K562 (cell line): ENCODE measurements around the gene PLCB1. TPM values are rescaled to one million over a fixed set of nuclear protein-coding genes. Genes with fewer than 3 reads are reported as not detected.

ENCODE experiments used
- ATAC-seq: fragments of 200-7000 bp; cut with Tn5 transposase; 3 replicates; pipeline ENCODE4 v1.9.1; 2020; ENCODE audit warnings: moderate library complexity
- BruUV-seq: library from RNA; stranded (reverse); fragments of 400-500 nt; replicated peaks from 2 replicates; lab custom pipeline; 2021; lab: Mats Ljungman, UMichigan
- CTCF ChIA-PET: fragments of 300-600 bp; formaldehyde crosslinking; extraction: SDS; loops from one replicate; lab custom pipeline; 2021; ENCODE audit warnings: low intra/inter-chr PET ratio; lab: Yijun Ruan, JAX
- POLR2A ChIA-PET: fragments of 300-600, 350-650 bp; sonication (Branson Sonifier 250); formaldehyde crosslinking; extraction: SDS; loops from one replicate; lab custom pipeline; 2021; ENCODE audit warnings: antibody characterized with exemption, inconsistent platforms; lab: Yijun Ruan, JAX
- DNase-seq, 4 experiments: peaks; one replicate each; pipeline versions ENCODE4 v3.0.0 to v3.0.0-alpha.2; 2011 to 2018; ENCODE audit warnings: low spot score in 3 of 4, mixed read lengths in 3 of 4; ENCODE audit errors: extremely low read depth in 1 of 4
- FAIRE-seq: peaks from 2 replicates; lab custom pipeline; 2011; peaks lifted over from hg19 to GRCh38; lab: Jason Lieb, UNC
- H2AFZ ChIP-seq: 2 replicates; pipeline ENCODE4 v1.6.0; 2011; ENCODE audit warnings: low read depth, low read length, control low read depth, inconsistent platforms
- H3K27ac ChIP-seq: fragments of 200-600 bp; 3 replicates; pipeline ENCODE4 v1.8.0; 2011; ENCODE audit warnings: low read depth, mild to moderate bottlenecking, control low read depth, inconsistent platforms, low read length, moderate library complexity, mixed read lengths; ENCODE audit errors: extremely low read depth
- H3K27me3 ChIP-seq, 2 experiments: fragments of 300-600 bp in 1 of 2; 2 replicates in 1 of 2; 3 replicates in 1 of 2; pipeline versions ENCODE4 v1.6.0 to v1.8.0; 2011; ENCODE audit warnings: inconsistent platforms in 2 of 2, low read length in 2 of 2, mild to moderate bottlenecking in 1 of 2, mixed read lengths in 1 of 2, moderate library complexity in 1 of 2; ENCODE audit not compliant: control insufficient read depth in 2 of 2, insufficient read depth in 2 of 2
- H3K36me3 ChIP-seq: fragments of 300-600 bp; 3 replicates; pipeline ENCODE4 v1.8.0; 2011; ENCODE audit warnings: mild to moderate bottlenecking, low read length, inconsistent platforms; ENCODE audit not compliant: control insufficient read depth, insufficient read depth
- H3K4me1 ChIP-seq, 2 experiments: fragments of 200-600 bp in 1 of 2; replicated peaks in 1 of 2; 2 replicates in 1 of 2; 3 replicates in 1 of 2; pipeline versions ENCODE4 v1.5.1 to v1.8.0; 2011; ENCODE audit warnings: inconsistent platforms in 2 of 2, low read length in 2 of 2, mild to moderate bottlenecking in 1 of 2, mixed read lengths in 1 of 2, moderate library complexity in 1 of 2; ENCODE audit not compliant: control insufficient read depth in 2 of 2, insufficient read depth in 2 of 2
- H3K4me2 ChIP-seq: 2 replicates; pipeline ENCODE4 v1.6.1; 2011; ENCODE audit warnings: low read length, control low read depth, inconsistent platforms, mixed read lengths; ENCODE audit not compliant: insufficient read depth
- H3K4me3 ChIP-seq: fragments of 200-600 bp; sonication (generic), shearing (Covaris generic); 2 replicates; pipeline ENCODE4 v1.5.1; 2016; ENCODE audit warnings: control low read depth, inconsistent platforms
- H3K79me2 ChIP-seq: fragments of 200-600 bp; 3 replicates; pipeline ENCODE4 v1.8.0; 2011; ENCODE audit warnings: low read length, inconsistent platforms; ENCODE audit not compliant: control insufficient read depth, insufficient read depth
- H3K9ac ChIP-seq, 2 experiments: 2 replicates each; pipeline versions ENCODE4 v1.6.0 to v1.6.1; 2011; ENCODE audit warnings: low read depth in 2 of 2, low read length in 2 of 2, control low read depth in 1 of 2, inconsistent platforms in 1 of 2, mild to moderate bottlenecking in 1 of 2, mixed read lengths in 1 of 2; ENCODE audit not compliant: insufficient read depth in 1 of 2
- H3K9me1 ChIP-seq: one replicate; pipeline ENCODE4 v1.6.0; 2011; ENCODE audit warnings: inconsistent platforms, mild to moderate bottlenecking, low read length, moderate library complexity; ENCODE audit not compliant: control insufficient read depth, insufficient read depth
- H3K9me3 ChIP-seq: replicated peaks from 2 replicates; pipeline ENCODE4 v1.5.1; 2011; ENCODE audit warnings: low read depth, low read length, inconsistent platforms; ENCODE audit not compliant: control insufficient read depth, insufficient read depth
- H4K20me1 ChIP-seq: replicated peaks from 2 replicates; pipeline ENCODE4 v1.6.1; 2011; ENCODE audit warnings: low read length, inconsistent platforms, mixed read lengths; ENCODE audit not compliant: control insufficient read depth, insufficient read depth
- GTF2B ChIP-seq: IDR thresholded peaks from 2 replicates; pipeline ENCODE4 v1.6.1; 2011; ENCODE audit not compliant: insufficient read length; ENCODE audit errors: extremely low read depth
- GTF3C2 ChIP-seq: IDR thresholded peaks from 3 replicates; pipeline ENCODE4 v1.6.1; 2011; ENCODE audit warnings: borderline replicate concordance, mild to moderate bottlenecking, moderate library complexity; ENCODE audit not compliant: insufficient read length; ENCODE audit errors: extremely low read depth
- HNRNPL ChIP-seq: fragments of 200-400 bp; formaldehyde crosslinking; IDR thresholded peaks from 2 replicates; pipeline ENCODE4 v1.6.1; 2017; ENCODE audit warnings: low read depth, mild to moderate bottlenecking, low read length
- MCM5 ChIP-seq: fragments of 450-650 bp; IDR thresholded peaks from 2 replicates; pipeline ENCODE4 v1.6.1; 2016; ENCODE audit warnings: low read depth
- NFATC3 ChIP-seq: fragments of 450-650 bp; IDR thresholded peaks from 2 replicates; pipeline ENCODE4 v1.6.1; 2017; ENCODE audit warnings: mild to moderate bottlenecking
- SMARCA4 ChIP-seq: fragments of 450-650 bp; IDR thresholded peaks from 2 replicates; pipeline ENCODE4 v1.6.1; 2016
- ZBTB2 ChIP-seq: fragments of 450-650 bp; IDR thresholded peaks from 2 replicates; pipeline ENCODE4 v1.6.1; 2016; ENCODE audit warnings: antibody characterized with exemption
- ZFPM2 ChIP-seq: fragments of 250-450 bp; sonication (Bioruptor Pico); IDR thresholded peaks from 2 replicates; pipeline ENCODE4 v1.5.1; 2022; ENCODE audit warnings: mild to moderate bottlenecking
- ZNF311 ChIP-seq: fragments of 250-450 bp; sonication (Bioruptor Pico); IDR thresholded peaks from 2 replicates; pipeline ENCODE4 v1.4.0; 2020; ENCODE audit warnings: mild to moderate bottlenecking, moderate library complexity
- WGBS: fragments of 100-300 bp; shearing (Covaris generic); methylation state at CpG from one replicate; pipeline ENCODE4 v1.1.6; 2016; ENCODE audit warnings: low coverage, mixed read lengths; ENCODE audit not compliant: insufficient coverage; ENCODE audit errors: missing lambda C conversion rate; 5-methylcytosine and 5-hydroxymethylcytosine counted together
- in situ Hi-C: fragments of 300-500 bp; cut with MboI; formaldehyde crosslinking; loops from 4 replicates; pipeline ENCODE4 v1.15.0; 2018; ENCODE audit warnings: inconsistent platforms, mixed read lengths
- intact Hi-C: fragments of 100-400 bp; cut with micrococcal nuclease; formaldehyde crosslinking; loops from 2 replicates; pipeline ENCODE4 v1.14.2; 2022
- polyA plus RNA-seq, 8 experiments: library from polyadenylated mRNA; depleted of rRNA in 4 of 8; stranded (reverse) in 5 of 8; unstranded in 3 of 8; fragments of >200 nt; fragmentation: Nextera tagmentation in 2 of 8; fragmentation: Illumina TruSeq in 1 of 8; extraction: Ambion mirVana in 2 of 8; extraction: Trizol in 1 of 8; gene quantifications; 2 replicates each; pipeline versions ENCODE4 v1.2.1 to v1.2.3, GENCODE V29; 2011 to 2014; ENCODE audit warnings: inconsistent platforms in 1 of 8, missing spikeins in 1 of 8
- total RNA-seq, 7 experiments: library from RNA; depleted of rRNA in 6 of 7; stranded (reverse); fragments of >200 nt in 6 of 7; fragmentation: Illumina TruSeq in 2 of 7; extraction: Trizol in 2 of 7; gene quantifications; 2 replicates each; pipeline versions ENCODE4 v1.2.1 to v1.2.3, GENCODE V29; 2011 to 2021; ENCODE audit warnings: low replicate concordance in 1 of 7

Gene PLCB1
- total and polyA plus RNA-seq, 9 of the 15 experiments (the other 6 are each of a cell fraction or from before 2014, with no cell fraction given) = 0.34 to 3.1 (median 1.3) TPM

- H3K9ac ChIP-seq = no peak overlapping the region
- H3K27ac ChIP-seq = no peak overlapping the region
- WGBS = 0% methylated on average over 1 of the region's 1 CpG
- H3K27me3 ChIP-seq = no peaks in the 10 kb centered on the region
- BruUV-seq = no TSS peak
- H3K9me3 ChIP-seq = no peaks in the 10 kb centered on the region
- H2AFZ ChIP-seq = no peak overlapping the region
- no peaks in the 10 kb centered on the region for H3K9me1 ChIP-seq
- no peaks in the 10 kb centered on the region for H3K4me1 ChIP-seq
- no peaks in the 10 kb centered on the region for H4K20me1 ChIP-seq
- in situ Hi-C loops (no loop called here), intact Hi-C loops (no loop called here)
- no peak for DNase-seq
- H3K4me3 ChIP-seq = no peak overlapping the region
- no peak overlapping the region for H3K4me2 ChIP-seq
- ChIA-PET CTCF (no interaction called here), POLR2A (no interaction called here)
- no peak for ATAC-seq
- H3K79me2 ChIP-seq = no peaks in the 10 kb centered on the region
- no peaks in the 10 kb centered on the region for H3K36me3 ChIP-seq
- TF ChIP-seq ZNF311 (CRISPR knock-in tag) = no peak
- no peak for TF ChIP-seq ZBTB2
- no peak for TF ChIP-seq HNRNPL
- TF ChIP-seq MCM5 = no peak
- no peak for TF ChIP-seq SMARCA4
- no peak for TF ChIP-seq GTF2B
- no peak for TF ChIP-seq NFATC3
- no peak for TF ChIP-seq GTF3C2
- TF ChIP-seq ZFPM2 (CRISPR knock-in tag) = no peak
- FAIRE-seq = no peak
Measured at GRCh38 chr20:8352486-8352885, 220.4 kb downstream of the PLCB1 start.
